GM12878 (cell line): ENCODE data around the gene ZBTB21. TPM values are rescaled to one million over a fixed set of nuclear protein-coding genes. Genes with fewer than 3 reads are reported as not detected.
A peak's percentile ranks its signal among the peaks of the same experiment; 100 is the strongest.

ENCODE experiments used
- ATAC-seq: fragments of 200-7000 bp; cut with Tn5 transposase; 3 replicates; pipeline ENCODE4 v1.9.1; 2020; ENCODE audit warnings: mild to moderate bottlenecking, moderate library complexity
- BruUV-seq: library from RNA; stranded (reverse); fragments of 400-500 nt; replicated peaks from 2 replicates; lab custom pipeline; 2021; lab: Mats Ljungman, UMichigan
- CTCF ChIA-PET: fragments of 300-600 bp; sonication (Branson Sonifier 250); formaldehyde crosslinking; extraction: SDS; loops from one replicate; lab custom pipeline; 2021; ENCODE audit warnings: inconsistent platforms; lab: Yijun Ruan, JAX
- POLR2A ChIA-PET: fragments of 350-600 bp; formaldehyde crosslinking; extraction: SDS; loops from one replicate; lab custom pipeline; 2021; ENCODE audit warnings: inconsistent platforms; lab: Charles Lee
- RAD21 ChIA-PET: fragments of 300-600 bp; sonication (Branson Sonifier 250); formaldehyde crosslinking; loops from one replicate; lab custom pipeline; 2023; ENCODE audit warnings: antibody characterized with exemption; ENCODE audit not compliant: unreplicated experiment; lab: Charles Lee
- SMC1A ChIA-PET: fragments of 300-600 bp; sonication (Branson Sonifier 250); formaldehyde crosslinking; loops from one replicate; lab custom pipeline; 2023; ENCODE audit not compliant: unreplicated experiment, uncharacterized antibody; lab: Charles Lee
- DNase-seq: peaks from one replicate; pipeline ENCODE4 v3.0.0-alpha.2; 2011; ENCODE audit warnings: low read depth, low spot score
- FAIRE-seq: peaks from 3 replicates; lab custom pipeline; 2011; peaks lifted over from hg19 to GRCh38; lab: Jason Lieb, UNC
- H2AFZ ChIP-seq: 2 replicates; pipeline ENCODE4 v1.6.0; 2011; ENCODE audit warnings: low read depth, low read length, control low read depth; ENCODE audit not compliant: control insufficient read depth
- H3K27ac ChIP-seq: 2 replicates; pipeline ENCODE4 v1.5.1; 2011; ENCODE audit warnings: control low read depth; ENCODE audit not compliant: control insufficient read depth, insufficient read depth
- H3K27me3 ChIP-seq, 2 experiments: replicated peaks in 1 of 2; 2 replicates each; pipeline versions ENCODE4 v1.6.0 to v1.6.1; 2011; ENCODE audit warnings: low read length in 1 of 2; ENCODE audit not compliant: control insufficient read depth in 2 of 2, insufficient read depth in 2 of 2
- H3K36me3 ChIP-seq, 2 experiments: 2 replicates each; pipeline ENCODE4 v1.5.1; 2011; ENCODE audit warnings: low read length in 1 of 2; ENCODE audit not compliant: control insufficient read depth in 2 of 2, insufficient read depth in 2 of 2
- H3K4me1 ChIP-seq: 2 replicates; pipeline ENCODE4 v1.6.1; 2011; ENCODE audit warnings: mild to moderate bottlenecking, low read length, moderate library complexity, mixed read lengths; ENCODE audit not compliant: control insufficient read depth, insufficient read depth
- H3K4me2 ChIP-seq: 2 replicates; pipeline ENCODE4 v1.6.0; 2011; ENCODE audit warnings: control low read depth; ENCODE audit not compliant: control insufficient read depth, insufficient read depth
- H3K4me3 ChIP-seq: fragments of 200-600 bp; sonication (generic); 2 replicates; pipeline ENCODE4 v1.5.1; 2016
- H3K79me2 ChIP-seq: 2 replicates; pipeline ENCODE4 v1.6.0; 2011; ENCODE audit warnings: low read length; ENCODE audit not compliant: control insufficient read depth, insufficient read depth
- H3K9ac ChIP-seq: 2 replicates; pipeline ENCODE4 v1.8.0; 2011; ENCODE audit warnings: low read length, control low read depth, mixed read lengths; ENCODE audit not compliant: control insufficient read depth, insufficient read depth
- H3K9me3 ChIP-seq: replicated peaks from 3 replicates; pipeline ENCODE4 v1.5.1; 2011; ENCODE audit warnings: mild to moderate bottlenecking, low read length; ENCODE audit not compliant: control insufficient read depth, insufficient read depth
- H4K20me1 ChIP-seq: 2 replicates; pipeline ENCODE4 v1.6.0; 2011; ENCODE audit not compliant: control insufficient read depth, insufficient read depth
- MEF2B ChIP-seq: fragments of 450-650 bp; IDR thresholded peaks from 2 replicates; pipeline ENCODE4 v1.6.1; 2018; ENCODE audit warnings: mild to moderate bottlenecking, moderate library complexity; ENCODE audit not compliant: partially characterized antibody, poor library complexity, severe bottlenecking
- WGBS: methylation state at CpG from one replicate; pipeline ENCODE4 v1.1.6; 2016; ENCODE audit warnings: low lambda C conversion rate; ENCODE audit not compliant: insufficient replicate concordance, insufficient coverage; ENCODE audit errors: missing lambda C conversion rate; 5-methylcytosine and 5-hydroxymethylcytosine counted together
- in situ Hi-C: fragments of 300-500 bp; cut with MboI; formaldehyde crosslinking; loops from 9 replicates; pipeline ENCODE4 v1.14.3; 2018; ENCODE audit warnings: mixed read lengths
- intact Hi-C: fragments of 100-400 bp; cut with micrococcal nuclease; formaldehyde crosslinking; loops from one replicate; pipeline ENCODE4 v1.14.2; 2022; ENCODE audit not compliant: unreplicated experiment
- polyA plus RNA-seq, 11 experiments: library from polyadenylated mRNA; depleted of rRNA in 4 of 11; unstranded in 6 of 11; stranded (reverse) in 5 of 11; fragments of >200 nt; fragmentation: Nextera tagmentation in 4 of 11; fragmentation: Illumina TruSeq in 1 of 11; extraction: Ambion mirVana in 4 of 11; extraction: Trizol in 1 of 11; gene quantifications; 1 replicate in 1 of 11; 2 replicates in 10 of 11; pipeline versions ENCODE4 v1.2.1 to v1.2.3, GENCODE V29; 2011 to 2016; ENCODE audit warnings: inconsistent platforms in 2 of 11, missing spikeins in 2 of 11, low read depth in 1 of 11
- total RNA-seq, 4 experiments: library from RNA; depleted of rRNA in 3 of 4; stranded (reverse); fragments of >200 nt in 3 of 4; fragmentation: Illumina TruSeq in 1 of 4; extraction: Trizol in 1 of 4; gene quantifications; 2 replicates each; pipeline versions ENCODE4 v1.2.1 to v1.2.3, GENCODE V29; 2013 to 2021
- TF ChIP-seq, protein P1 (sequence below): fragments of 450-650 bp; IDR thresholded peaks from 2 replicates; pipeline ENCODE4 v1.6.1; 2017; ENCODE audit warnings: mild to moderate bottlenecking, moderate library complexity

The ZBTB21 gene
- total and polyA plus RNA-seq, 10 of the 15 experiments (the other 5 are each of a cell fraction or from before 2014, with no cell fraction given) = 1.8 to 21.6 (median 10.6) TPM

DNA sequence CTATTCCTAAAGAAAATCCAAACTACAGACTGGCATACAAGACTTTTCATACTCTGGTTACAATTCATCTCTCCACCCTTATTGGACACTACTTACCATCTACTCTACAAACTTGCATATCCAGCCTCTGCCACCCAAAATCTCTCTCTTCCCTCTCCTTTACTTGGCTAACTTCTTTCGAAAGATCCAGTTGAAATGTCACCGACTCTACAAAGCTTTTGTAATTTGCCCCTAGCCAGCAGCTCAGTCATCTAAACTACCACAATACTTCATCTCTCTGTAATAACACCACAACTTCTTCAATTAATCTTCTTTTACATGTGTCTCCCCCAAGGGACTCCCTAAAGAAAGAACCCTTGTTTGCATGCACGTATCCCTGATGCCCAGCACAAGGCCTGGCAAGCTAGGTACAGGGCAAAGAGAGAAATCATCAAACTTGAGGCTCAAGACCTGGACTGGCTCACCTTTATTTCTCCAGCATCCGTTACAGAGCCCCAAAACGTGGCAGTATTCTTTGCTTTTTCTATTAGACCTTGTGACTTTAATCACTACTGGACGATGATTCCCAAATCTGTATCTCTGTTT lies 2.7 kb downstream of the ZBTB21 start:
- peaks cover 0 to 3% of the 10 kb centered on the region in 2 experiments; a peak in 1 of 4 replicates for H3K36me3 ChIP-seq
- no peaks in the 10 kb centered on the region for H4K20me1 ChIP-seq
- H3K4me1 ChIP-seq = peaks cover 16% of the 10 kb centered on the region
- peak overlapping the region; percentile 16 for H3K4me3 ChIP-seq
- SMC1A ChIA-PET = interaction anchor here (0.8 to 3.8 kb wide), 9 partner anchors 12 to 191 kb away, joined by 3 to 41 read pairs (median 7); no protein-coding TSS in a partner anchor
- RAD21 ChIA-PET = interaction anchor here (0.7 to 2.9 kb wide), 6 partner anchors 56 to 127 kb away, joined by 3 to 12 read pairs (median 6); no protein-coding TSS in a partner anchor
- no TSS peak for BruUV-seq
- peak overlapping the region; percentile 17 for H3K4me2 ChIP-seq
- TF ChIP-seq, protein P1, sequence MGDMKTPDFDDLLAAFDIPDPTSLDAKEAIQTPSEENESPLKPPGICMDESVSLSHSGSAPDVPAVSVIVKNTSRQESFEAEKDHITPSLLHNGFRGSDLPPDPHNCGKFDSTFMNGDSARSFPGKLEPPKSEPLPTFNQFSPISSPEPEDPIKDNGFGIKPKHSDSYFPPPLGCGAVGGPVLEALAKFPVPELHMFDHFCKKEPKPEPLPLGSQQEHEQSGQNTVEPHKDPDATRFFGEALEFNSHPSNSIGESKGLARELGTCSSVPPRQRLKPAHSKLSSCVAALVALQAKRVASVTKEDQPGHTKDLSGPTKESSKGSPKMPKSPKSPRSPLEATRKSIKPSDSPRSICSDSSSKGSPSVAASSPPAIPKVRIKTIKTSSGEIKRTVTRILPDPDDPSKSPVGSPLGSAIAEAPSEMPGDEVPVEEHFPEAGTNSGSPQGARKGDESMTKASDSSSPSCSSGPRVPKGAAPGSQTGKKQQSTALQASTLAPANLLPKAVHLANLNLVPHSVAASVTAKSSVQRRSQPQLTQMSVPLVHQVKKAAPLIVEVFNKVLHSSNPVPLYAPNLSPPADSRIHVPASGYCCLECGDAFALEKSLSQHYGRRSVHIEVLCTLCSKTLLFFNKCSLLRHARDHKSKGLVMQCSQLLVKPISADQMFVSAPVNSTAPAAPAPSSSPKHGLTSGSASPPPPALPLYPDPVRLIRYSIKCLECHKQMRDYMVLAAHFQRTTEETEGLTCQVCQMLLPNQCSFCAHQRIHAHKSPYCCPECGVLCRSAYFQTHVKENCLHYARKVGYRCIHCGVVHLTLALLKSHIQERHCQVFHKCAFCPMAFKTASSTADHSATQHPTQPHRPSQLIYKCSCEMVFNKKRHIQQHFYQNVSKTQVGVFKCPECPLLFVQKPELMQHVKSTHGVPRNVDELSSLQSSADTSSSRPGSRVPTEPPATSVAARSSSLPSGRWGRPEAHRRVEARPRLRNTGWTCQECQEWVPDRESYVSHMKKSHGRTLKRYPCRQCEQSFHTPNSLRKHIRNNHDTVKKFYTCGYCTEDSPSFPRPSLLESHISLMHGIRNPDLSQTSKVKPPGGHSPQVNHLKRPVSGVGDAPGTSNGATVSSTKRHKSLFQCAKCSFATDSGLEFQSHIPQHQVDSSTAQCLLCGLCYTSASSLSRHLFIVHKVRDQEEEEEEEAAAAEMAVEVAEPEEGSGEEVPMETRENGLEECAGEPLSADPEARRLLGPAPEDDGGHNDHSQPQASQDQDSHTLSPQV = no peak
- peak; percentile 20 for TF ChIP-seq MEF2B
- in situ Hi-C loops (no loop called here), intact Hi-C loops (loop anchor here (5.0 to 10.0 kb wide), 2 partner anchors 130 to 643 kb away; partner anchors contain the start of genes MX2 and PRDM15)
- POLR2A ChIA-PET = interaction anchor here (0.7 to 1.5 kb wide), 8 partner anchors 38 to 130 kb away, joined by 3 to 9 read pairs (median 4); partner anchors contain the start of gene PRDM15
- CTCF ChIA-PET = interaction anchor here (1.2 to 3.6 kb wide), 4 partner anchors 85 to 140 kb away, joined by 3 to 23 read pairs (median 13); no protein-coding TSS in a partner anchor
- H3K79me2 ChIP-seq = peaks cover 59% of the 10 kb centered on the region
- H3K27me3 ChIP-seq = no peaks in the 10 kb centered on the region
- ATAC-seq (no peak), FAIRE-seq (no peak), DNase-seq (no peak)
- 67% methylated on average over 6 of the region's 6 CpGs for WGBS
- no peak overlapping the region for H3K9ac ChIP-seq
- H3K27ac ChIP-seq = no peak overlapping the region
- H3K9me3 ChIP-seq = no peaks in the 10 kb centered on the region
- H2AFZ ChIP-seq = no peak overlapping the region
